Psoas muscle (tissue), 8 donors: Measurements from ENCODE around the gene FERMT3. TPM values are rescaled to one million over a fixed set of nuclear protein-coding genes. Genes with fewer than 3 reads are reported as not detected.
A peak's percentile ranks its signal among the peaks of the same experiment; 100 is the strongest.

ENCODE experiments used
- ATAC-seq, 4 donors: fragments of 200-7000 bp; cut with Tn5 transposase; one replicate each; pipeline ENCODE4 v1.9.1; 2020; ENCODE audit warnings: moderate library complexity in 3 of 4, mild to moderate bottlenecking in 2 of 4
- DNase-seq, 2 donors: peaks; one replicate each; pipeline ENCODE4 v3.0.0-alpha.2; 2020
- H3K27ac ChIP-seq: fragments of 200-600 bp; one replicate; pipeline ENCODE4 v1.8.0; 2022
- H3K27me3 ChIP-seq, 3 donors: fragments of 200-600 bp in 1 of 3; one replicate each; pipeline versions ENCODE4 v1.6.1 to v1.8.0; 2013 to 2022; ENCODE audit warnings: low read length in 2 of 3, mild to moderate bottlenecking in 2 of 3, moderate library complexity in 1 of 3; ENCODE audit not compliant: insufficient read depth in 3 of 3
- H3K36me3 ChIP-seq, 2 donors: fragments of 200-600 bp in 1 of 2; one replicate each; pipeline versions ENCODE4 v1.6.1 to v1.8.0; 2013 to 2022; ENCODE audit warnings: low read depth in 1 of 2, mild to moderate bottlenecking in 1 of 2, moderate library complexity in 1 of 2; ENCODE audit not compliant: insufficient read depth in 1 of 2
- H3K4me1 ChIP-seq: fragments of 200-600 bp; one replicate; pipeline ENCODE4 v1.8.0; 2022
- H3K4me3 ChIP-seq: fragments of 200-600 bp; one replicate; pipeline ENCODE4 v1.8.0; 2022; ENCODE audit warnings: mild to moderate bottlenecking
- H3K9me3 ChIP-seq: fragments of 200-600 bp; one replicate; pipeline ENCODE4 v1.8.0; 2022
- CTCF ChIP-seq: fragments of 200-600 bp; IDR thresholded peaks from one replicate; pipeline ENCODE4 v1.8.0; 2022; ENCODE audit warnings: antibody characterized with exemption
- WGBS, 3 donors: extraction: QIAGEN DNeasy Blood & Tissue Kit; methylation state at CpG; one replicate each; pipeline versions ENCODE4 v1.1.6 to v1.1.7; 2013; 5-methylcytosine and 5-hydroxymethylcytosine counted together
- intact Hi-C, 2 donors: fragments of 100-400 bp; cut with DNase I; formaldehyde crosslinking; loops; one replicate each; pipeline versions ENCODE4 v1.11.0 to v1.14.2; 2022
- polyA plus RNA-seq, 3 donors: library from polyadenylated mRNA; stranded (reverse); fragments of 200-250 nt; gene quantifications; one replicate each; pipeline ENCODE4 v1.2.3, GENCODE V29; 2013
- total RNA-seq, 4 donors: library from RNA; stranded (reverse); fragmentation: NEBNext Ultra II Directional in 2 of 4; extraction: Animal tissue kit (Norgen Biotek cat#: 25700) in 2 of 4; gene quantifications; one replicate each; pipeline versions ENCODE4 v1.2.1 to v1.2.4, GENCODE V29; 2021 to 2023
- donor health status: healthy with polysubstance abuse.
- donor health status: DM: no; HTN: no; CAD: no; lungs with moderate emphysema.
- donor health status: Bipolar disorder and iron deficiency.
- donor health status: healthy.
- donor health status: DM: yes; HTN: yes; CAD: no.
- donor health status: DM: no; HTN: no; CAD: no.
- donor health status: DM: no; HTN: no; CAD: no.
- donor health status: DM: yes; HTN: yes; CAD: no.

The FERMT3 gene
- total and polyA plus RNA-seq, 7 donors, result 2.5 to 11.7 (median 6.7) TPM

GRCh38 chr11:64263947-64264317 lies 57.4 kb downstream of the FERMT3 start:
- WGBS, 3 donors, result 86 to 97% (median 92%) methylated on average over 8 of the region's 8 CpGs
- DNase-seq (no peak), ATAC-seq (no peak)
- Histone ChIP-seq H3K4me3 (no peak overlapping the region), H3K36me3 (peaks cover 3 to 63% of the 10 kb centered on the region in 2 donors), H3K9me3 (no peaks in the 10 kb centered on the region), H3K27me3 (no peaks in the 10 kb centered on the region), H3K27ac (no peak overlapping the region), H3K4me1 (peaks cover 12% of the 10 kb centered on the region)
- intact Hi-C loops, result no loop called here
- TF ChIP-seq CTCF, result no peak

GRCh38 chr11:64264371-64264852 lies 57.9 kb downstream of the FERMT3 start:
- DNase-seq (peak in 1 of 2 donors; percentile 51), ATAC-seq (no peak)
- H3K9me3 ChIP-seq, result no peaks in the 10 kb centered on the region
- peaks cover 14% of the 10 kb centered on the region for H3K4me1 ChIP-seq
- H3K4me3 ChIP-seq, result no peak overlapping the region
- WGBS, 3 donors, result 88 to 91% (median 89%) methylated on average over 10 of the region's 10 CpGs
- intact Hi-C loops, result no loop called here
- no peak overlapping the region for H3K27ac ChIP-seq
- H3K27me3 ChIP-seq, result no peaks in the 10 kb centered on the region
- TF ChIP-seq CTCF, result no peak
- H3K36me3 ChIP-seq, result peaks cover 3 to 58% of the 10 kb centered on the region in 2 donors

- TF ChIP-seq CTCF, result no peak
- Histone ChIP-seq H3K36me3 (peaks cover 3 to 52% of the 10 kb centered on the region in 2 donors), H3K9me3 (no peaks in the 10 kb centered on the region), H3K4me1 (peaks cover 14% of the 10 kb centered on the region), H3K27me3 (no peaks in the 10 kb centered on the region), H3K27ac (no peak overlapping the region), H3K4me3 (no peak overlapping the region)
- 89 to 94% (median 93%) methylated on average over 32 to 35 of the region's 35 CpGs for WGBS, 3 donors
- ATAC-seq, result no peak
- intact Hi-C loops, result loop anchor here in 1 of 2 donors (5.0 kb wide), 1 partner anchor 63 kb away; no protein-coding TSS in a partner anchor
- DNase-seq, result peak in 1 of 2 donors; percentile 58
These were observed 58.9 kb downstream of the FERMT3 start for GRCh38 chr11:64265176-64266160.

GRCh38 chr11:64266339-64266738 lies 59.8 kb downstream of the FERMT3 start:
- Histone ChIP-seq H3K9me3 (no peaks in the 10 kb centered on the region), H3K27me3 (no peaks in the 10 kb centered on the region), H3K27ac (no peak overlapping the region), H3K4me3 (no peak overlapping the region), H3K36me3 (peaks cover 3 to 46% of the 10 kb centered on the region in 2 donors), H3K4me1 (peaks cover 14% of the 10 kb centered on the region)
- no peak for TF ChIP-seq CTCF
- 69 to 87% (median 81%) methylated on average over 15 of the region's 15 CpGs for WGBS, 3 donors
- no peak for ATAC-seq
- intact Hi-C loops, result loop anchor here in 1 of 2 donors (5.0 kb wide), 1 partner anchor 64 kb away; no protein-coding TSS in a partner anchor
- peak in 1 of 2 donors; percentile 63 for DNase-seq
